Uterus (tissue), 2 donors: ENCODE measurements around the gene KLHL7.
"Not testable (repeated sequence)": the region's sequence is repeated elsewhere in the genome, so short reads cannot be mapped to it uniquely, and the experiment has no call there.

Experiments
- CTCF ChIP-seq, 4 experiments: fragments of 200-600 bp in 2 of 4; fragments of 450-650 bp in 2 of 4; sonication (generic) in 2 of 4; IDR thresholded peaks; one replicate each; pipeline ENCODE4 v1.5.1; 2016 to 2019; ENCODE audit warnings: antibody characterized with exemption in 4 of 4, mild to moderate bottlenecking in 2 of 4, moderate library complexity in 1 of 4
- POLR2A ChIP-seq, 2 donors: fragments of 450-650 bp; IDR thresholded peaks; one replicate each; pipeline ENCODE4 v1.6.1; 2016; ENCODE audit warnings: antibody characterized with exemption in 2 of 2, mild to moderate bottlenecking in 1 of 2, moderate library complexity in 1 of 2

GRCh38 chr7:23197745-23198144 lies 92.2 kb downstream of the KLHL7 start:
- not testable (repeated sequence) for TF ChIP-seq CTCF, POLR2A (IDR thresholded peaks at IDR 0.05)
